ENCODE measurements around the gene CA10.

CA10 gene

GRCh38 chr17:51946311-51946710, 212.2 kb downstream of the CA10 start:
- no peak for FAIRE-seq

DNA sequence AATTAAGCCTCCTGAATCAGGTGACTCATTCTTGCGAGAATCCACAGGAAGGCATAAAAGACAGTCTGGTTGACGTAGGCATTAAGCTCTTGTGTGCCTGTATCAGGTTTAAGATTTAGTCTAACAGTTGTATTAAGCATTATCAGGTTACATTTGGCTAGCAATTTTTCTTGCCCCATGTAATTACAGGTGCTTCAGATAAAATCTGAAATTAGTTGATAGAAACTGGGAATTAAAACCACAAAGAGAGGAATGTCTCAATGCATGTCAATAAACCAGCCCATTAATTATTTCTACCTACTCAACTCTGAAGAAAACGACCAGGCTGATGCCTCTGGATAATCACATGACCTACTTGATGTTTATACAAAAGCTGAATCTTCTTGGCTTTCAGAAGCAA, 217.2 kb downstream of the CA10 start:
- no peak for FAIRE-seq

- FAIRE-seq: no peak
Measured at GRCh38 chr17:51937264-51937663, 221.2 kb downstream of the CA10 start.

- no peak for FAIRE-seq
Measured at GRCh38 chr17:51935477-51935876, 223.0 kb downstream of the CA10 start.

DNA sequence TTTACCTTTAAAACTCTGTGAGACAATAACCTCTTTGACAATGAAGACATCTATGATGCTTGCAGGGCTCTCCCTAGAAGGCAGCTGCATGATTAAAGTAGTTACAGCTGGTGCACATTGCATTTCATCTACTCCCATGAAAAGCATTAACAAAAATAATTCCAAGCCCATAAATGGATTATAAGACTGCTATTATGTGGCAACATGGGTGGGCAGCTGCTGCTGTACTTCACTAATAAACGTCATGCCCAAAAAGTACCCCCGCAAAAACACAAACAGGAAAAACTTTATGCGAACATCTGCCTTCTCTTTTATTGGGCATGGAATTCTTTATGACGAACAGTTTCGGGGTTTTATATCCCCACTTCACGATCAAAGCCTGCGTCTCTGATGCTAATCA, 224.9 kb downstream of the CA10 start:
- FAIRE-seq: no peak

DNA sequence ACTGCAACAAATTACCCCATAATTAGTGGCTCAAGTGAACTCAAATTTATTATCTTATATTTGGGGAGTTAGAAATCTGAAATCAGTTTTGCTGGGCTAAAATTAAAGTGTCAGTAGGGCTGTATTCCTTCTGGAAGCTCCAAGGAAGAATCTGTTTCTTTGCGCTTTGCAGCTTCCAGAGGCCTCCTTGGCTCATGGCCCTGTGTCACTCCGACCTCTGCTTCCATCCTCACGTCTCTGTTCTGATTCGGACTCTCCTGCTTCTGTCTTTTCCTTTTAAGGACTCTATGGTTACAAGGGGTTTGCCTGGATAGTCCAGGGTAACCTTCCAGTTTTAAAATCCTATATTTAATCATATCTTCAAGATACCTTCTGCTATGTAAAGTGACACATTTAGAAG, 232.1 kb downstream of the CA10 start:
- FAIRE-seq: no peak

DNA sequence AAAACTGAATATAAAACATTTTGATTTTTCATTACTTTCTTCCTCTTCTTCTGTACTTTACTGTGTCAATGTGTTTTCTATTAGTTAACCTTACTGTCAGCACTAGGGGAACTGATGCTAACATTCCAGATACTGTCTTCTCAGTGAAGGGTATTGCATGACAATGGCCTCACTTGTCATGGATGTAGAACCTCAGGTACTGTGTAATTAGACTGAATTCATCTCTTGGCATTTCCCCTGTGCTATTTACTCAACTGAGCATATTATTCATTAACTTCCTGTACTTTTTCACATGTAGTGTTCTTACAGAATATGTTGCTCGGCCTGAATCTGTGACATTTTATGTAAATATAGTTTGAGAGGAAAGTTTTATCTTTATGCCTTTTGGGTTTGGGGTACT, 237.0 kb downstream of the CA10 start:
- no peak for FAIRE-seq

- FAIRE-seq: no peak
Measured at GRCh38 chr17:51914577-51914976, 243.9 kb downstream of the CA10 start.

- FAIRE-seq: no peak
Measured at GRCh38 chr17:51913491-51914205, 244.9 kb downstream of the CA10 start.

GRCh38 chr17:51912939-51913338, 245.6 kb downstream of the CA10 start:
- no peak for FAIRE-seq

- no peak for FAIRE-seq
Measured at GRCh38 chr17:51911237-51911636, 247.3 kb downstream of the CA10 start.

- FAIRE-seq: no peak
Measured at GRCh38 chr17:51909971-51910370, 248.5 kb downstream of the CA10 start.

DNA sequence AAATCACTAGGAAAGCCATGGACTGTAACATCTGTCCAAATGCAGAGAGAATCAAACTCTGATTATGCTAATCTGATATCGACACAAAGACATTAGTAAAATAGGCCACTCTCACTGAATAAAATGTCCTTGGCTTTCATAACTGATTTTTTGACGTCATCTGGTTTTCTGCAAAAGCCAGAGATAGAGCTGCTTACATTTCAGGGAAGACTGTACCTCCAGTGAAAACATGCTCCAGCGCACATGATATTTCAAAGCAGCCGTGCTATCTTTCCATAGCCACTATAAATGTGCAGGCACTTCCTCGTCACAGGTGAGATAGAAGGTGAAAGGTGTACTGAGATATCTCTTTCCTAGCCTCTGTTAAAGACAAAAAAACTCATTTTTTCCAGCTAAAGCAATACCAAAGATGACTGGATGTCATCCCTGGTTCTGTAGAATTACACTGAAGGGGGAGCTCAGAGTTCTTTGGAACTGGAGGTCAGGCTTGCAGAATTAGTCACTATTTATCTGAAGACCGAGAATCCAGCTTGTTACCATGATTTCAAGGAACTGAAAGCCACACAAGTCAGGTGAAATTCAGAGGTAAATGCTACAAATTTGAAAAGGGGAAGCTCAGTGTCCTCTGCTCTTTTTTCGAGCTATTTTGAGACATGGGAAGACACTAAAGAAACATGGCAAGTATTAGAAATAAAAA, 249.5 kb downstream of the CA10 start:
- FAIRE-seq: no peak

- no peak for FAIRE-seq
Measured at GRCh38 chr17:51907041-51907440, 251.5 kb downstream of the CA10 start.

GRCh38 chr17:51904379-51904778, 254.1 kb downstream of the CA10 start:
- no peak for FAIRE-seq

DNA sequence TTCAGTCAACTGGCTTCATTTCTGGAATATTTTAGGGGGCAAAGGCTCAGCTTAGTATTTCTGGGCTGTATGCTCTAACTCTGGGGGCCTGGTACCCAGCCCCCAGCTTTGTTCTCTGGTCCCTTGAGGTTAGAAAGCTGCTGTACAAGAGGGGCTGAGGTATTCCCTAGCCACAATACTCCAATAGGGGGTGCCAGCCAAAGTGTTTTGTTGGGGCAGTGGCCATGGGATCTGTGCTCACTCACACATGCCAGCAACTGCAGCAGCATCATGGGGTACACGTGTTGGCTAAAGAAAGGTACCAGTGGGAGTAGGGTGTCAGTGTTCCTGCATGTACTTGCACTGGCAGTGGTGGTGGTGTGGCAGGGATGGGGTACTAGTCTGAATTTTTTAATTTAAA, 257.3 kb downstream of the CA10 start:
- FAIRE-seq: no peak

GRCh38 chr17:51891936-51892335, 266.6 kb downstream of the CA10 start:
- FAIRE-seq: no peak

DNA sequence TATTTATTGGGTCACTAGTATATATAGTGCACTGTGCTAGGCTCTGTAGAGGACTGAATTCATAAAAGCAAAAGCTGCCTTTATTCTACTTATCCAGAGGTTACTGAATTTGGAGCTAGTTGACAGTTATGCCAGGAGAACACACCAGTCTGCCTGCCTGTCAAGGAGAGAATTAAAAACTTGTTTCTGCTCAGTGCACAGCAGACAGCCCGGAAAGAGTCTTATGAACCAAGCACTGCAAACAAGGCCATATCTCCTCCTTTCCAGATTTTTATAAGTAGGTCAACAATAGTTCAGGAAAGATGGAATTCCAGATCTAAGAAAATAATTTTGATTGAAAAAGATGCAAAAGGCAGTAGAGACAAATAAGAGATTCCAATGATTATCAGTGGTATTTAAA, 267.8 kb downstream of the CA10 start:
- FAIRE-seq: no peak

- no peak for FAIRE-seq
Measured at GRCh38 chr17:51888816-51889215, 269.7 kb downstream of the CA10 start.

- no peak for FAIRE-seq
Measured at GRCh38 chr17:51876986-51877385, 281.5 kb downstream of the CA10 start.

GRCh38 chr17:51873302-51873701, 285.2 kb downstream of the CA10 start:
- no peak for FAIRE-seq

DNA sequence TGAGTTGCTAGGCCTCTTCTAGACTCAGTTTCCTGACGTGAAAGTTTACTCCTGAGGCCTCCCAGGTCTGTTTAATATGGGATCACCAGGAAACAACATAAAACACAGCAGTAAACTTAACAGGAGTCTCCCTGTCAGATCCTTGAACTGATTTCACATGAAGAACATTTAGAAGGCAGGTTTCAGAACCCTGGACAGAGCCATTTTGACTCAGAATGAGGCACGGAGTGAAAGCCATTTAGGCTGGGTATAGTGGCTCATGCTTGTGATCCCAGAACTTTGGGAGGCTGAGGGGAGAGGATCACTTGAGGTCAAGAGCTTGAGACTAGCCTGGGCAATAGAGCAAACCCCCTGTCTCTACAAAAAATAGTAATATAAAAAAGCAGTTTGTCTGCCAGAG, 289.1 kb downstream of the CA10 start:
- FAIRE-seq: no peak

DNA sequence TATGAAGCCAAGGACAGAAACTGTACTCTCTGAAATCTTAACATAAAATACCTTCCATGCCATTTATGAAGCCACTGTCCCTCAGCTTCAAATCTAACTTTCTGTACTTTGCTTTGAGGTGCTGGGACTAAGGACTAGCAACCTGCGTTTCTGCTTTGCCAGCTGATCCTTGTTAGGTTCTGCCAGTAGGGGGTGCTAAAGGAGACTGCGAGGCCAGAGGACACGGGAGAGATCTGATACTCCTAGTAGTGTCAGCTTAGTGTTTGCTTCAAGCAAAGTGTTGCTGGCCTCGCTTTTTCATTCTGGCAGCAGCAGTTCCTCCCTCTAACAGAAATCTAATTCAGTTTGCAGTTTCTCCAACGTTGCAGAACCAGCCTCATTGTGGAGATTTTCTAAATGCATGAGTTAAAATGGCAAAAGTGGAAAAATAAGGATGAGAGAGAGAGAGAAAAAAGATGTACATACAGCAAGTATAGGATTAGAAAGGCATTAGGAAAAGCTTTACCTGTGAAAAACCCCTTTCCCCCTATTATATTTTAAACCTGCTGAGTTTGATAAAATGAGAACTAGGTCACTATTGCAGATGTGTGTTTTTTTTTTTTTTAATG, 297.5 kb downstream of the CA10 start:
- FAIRE-seq: no peak

- FAIRE-seq: no peak
Measured at GRCh38 chr17:51857052-51857597, 301.4 kb downstream of the CA10 start.

Measured in islet of Langerhans (tissue), 1 donor.